Loucy (cell line): ENCODE results near the gene TXNRD2.

Experiments used
- CTCF ChIP-seq: fragments of 200-600 bp; sonication (generic); conservative IDR thresholded peaks from 2 replicates; pipeline ENCODE4 v1.5.1; 2014; ENCODE audit warnings: mild to moderate bottlenecking, antibody characterized with exemption, low read length
- EZH2phosphoT487 ChIP-seq: fragments of 200-600 bp; IDR thresholded peaks from 2 replicates; pipeline ENCODE4 v1.6.1; 2018; ENCODE audit warnings: antibody characterized with exemption, mild to moderate bottlenecking, moderate library complexity, borderline replicate concordance

- TF ChIP-seq EZH2phosphoT487 (no peak), CTCF (no peak)
These were observed 55.6 kb downstream of the TXNRD2 start for GRCh38 chr22:19885841-19886592.
